ENCODE data around the gene RASAL1.

The RASAL1 gene

DNA sequence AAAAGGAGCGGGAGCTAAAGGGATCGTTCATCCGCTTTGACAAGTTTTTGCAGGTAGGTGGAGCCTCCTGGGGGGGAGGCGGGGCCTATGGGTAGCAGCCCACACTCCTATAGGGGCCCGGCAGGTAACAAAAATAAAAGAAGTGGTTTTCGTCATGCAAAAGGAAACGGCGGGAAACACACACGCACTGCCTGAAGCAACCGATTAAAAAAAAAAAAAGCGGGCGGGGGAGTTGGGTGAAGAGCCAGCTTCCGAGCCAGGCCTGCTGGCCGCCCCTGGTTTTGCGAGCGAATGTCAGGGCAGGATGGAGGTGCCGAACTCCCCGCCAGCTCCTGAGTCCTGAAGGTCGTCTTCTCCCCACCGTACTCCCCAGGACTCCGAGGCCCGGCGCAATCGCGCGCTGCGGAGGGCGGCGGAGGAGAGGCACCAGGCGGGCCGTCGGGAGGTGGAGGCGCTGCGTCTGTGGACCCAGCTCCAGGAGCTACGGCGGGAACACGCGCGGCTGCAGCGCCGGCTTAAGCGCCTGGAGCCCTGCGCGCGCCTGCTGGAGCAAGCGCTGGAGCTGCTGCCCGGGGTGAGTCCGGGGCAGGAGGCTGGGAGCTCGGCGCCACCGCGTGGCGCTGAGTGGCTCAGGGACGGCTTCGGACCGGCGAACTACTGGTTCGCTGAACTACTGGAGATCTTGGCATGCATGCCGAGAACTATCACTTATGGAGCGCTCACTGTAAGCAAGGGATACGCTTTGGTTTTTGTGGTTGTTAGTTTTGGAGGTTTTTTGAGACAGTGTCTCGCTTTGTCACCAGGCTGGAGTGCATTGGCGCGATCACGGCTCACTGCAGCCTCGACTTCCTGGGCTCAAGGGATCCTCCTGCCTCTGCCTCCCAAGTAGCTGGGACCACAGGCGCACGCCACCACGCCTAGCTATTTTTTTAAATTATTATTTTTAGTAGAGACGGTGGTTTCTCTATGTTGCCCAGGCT lies 17.6 kb upstream of the RASAL1 start (continued):
- no peak for TF ChIP-seq ZNF350 (tag by site-specific recombination; IDR thresholded peaks at IDR 0.05)
- TF ChIP-seq OSR2 (tag by site-specific recombination; IDR thresholded peaks at IDR 0.05) = peak; percentile 54; the same call in 1 of the 2 replicates
- TF ChIP-seq ZNF621 (tag by site-specific recombination; IDR thresholded peaks at IDR 0.05) = no peak
- no peak for TF ChIP-seq BCL11A (tag by site-specific recombination; IDR thresholded peaks at IDR 0.05; ENCODE audit: low read depth)
- TF ChIP-seq PRDM1 (tag by site-specific recombination; IDR thresholded peaks at IDR 0.05) = no peak
- TF ChIP-seq ZNF214 (tag by site-specific recombination; IDR thresholded peaks at IDR 0.05; ENCODE audit: borderline replicate concordance) = no peak
- TF ChIP-seq ZNF19 (tag by site-specific recombination; IDR thresholded peaks at IDR 0.05; ENCODE audit: low read depth) = no peak
- no peak for TF ChIP-seq HOXC10 (CRISPR knock-in tag; IDR thresholded peaks at IDR 0.05)
- no peak for TF ChIP-seq ZNF610 (tag by site-specific recombination; IDR thresholded peaks at IDR 0.05; ENCODE audit: borderline replicate concordance)
- TF ChIP-seq, protein P1, sequence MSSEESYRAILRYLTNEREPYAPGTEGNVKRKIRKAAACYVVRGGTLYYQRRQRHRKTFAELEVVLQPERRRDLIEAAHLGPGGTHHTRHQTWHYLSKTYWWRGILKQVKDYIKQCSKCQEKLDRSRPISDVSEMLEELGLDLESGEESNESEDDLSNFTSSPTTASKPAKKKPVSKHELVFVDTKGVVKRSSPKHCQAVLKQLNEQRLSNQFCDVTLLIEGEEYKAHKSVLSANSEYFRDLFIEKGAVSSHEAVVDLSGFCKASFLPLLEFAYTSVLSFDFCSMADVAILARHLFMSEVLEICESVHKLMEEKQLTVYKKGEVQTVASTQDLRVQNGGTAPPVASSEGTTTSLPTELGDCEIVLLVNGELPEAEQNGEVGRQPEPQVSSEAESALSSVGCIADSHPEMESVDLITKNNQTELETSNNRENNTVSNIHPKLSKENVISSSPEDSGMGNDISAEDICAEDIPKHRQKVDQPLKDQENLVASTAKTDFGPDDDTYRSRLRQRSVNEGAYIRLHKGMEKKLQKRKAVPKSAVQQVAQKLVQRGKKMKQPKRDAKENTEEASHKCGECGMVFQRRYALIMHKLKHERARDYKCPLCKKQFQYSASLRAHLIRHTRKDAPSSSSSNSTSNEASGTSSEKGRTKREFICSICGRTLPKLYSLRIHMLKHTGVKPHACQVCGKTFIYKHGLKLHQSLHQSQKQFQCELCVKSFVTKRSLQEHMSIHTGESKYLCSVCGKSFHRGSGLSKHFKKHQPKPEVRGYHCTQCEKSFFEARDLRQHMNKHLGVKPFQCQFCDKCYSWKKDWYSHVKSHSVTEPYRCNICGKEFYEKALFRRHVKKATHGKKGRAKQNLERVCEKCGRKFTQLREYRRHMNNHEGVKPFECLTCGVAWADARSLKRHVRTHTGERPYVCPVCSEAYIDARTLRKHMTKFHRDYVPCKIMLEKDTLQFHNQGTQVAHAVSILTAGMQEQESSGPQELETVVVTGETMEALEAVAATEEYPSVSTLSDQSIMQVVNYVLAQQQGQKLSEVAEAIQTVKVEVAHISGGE (tag by site-specific recombination; conservative IDR thresholded peaks at IDR 0.05; ENCODE audit: low read depth) = no peak; the same call in 1 of the 2 replicates
- TF ChIP-seq OVOL3 (tag by site-specific recombination; IDR thresholded peaks at IDR 0.05) = no peak
- no peak for TF ChIP-seq ZNF398 (tag by site-specific recombination; IDR thresholded peaks at IDR 0.05)
- TF ChIP-seq ZNF404 (tag by site-specific recombination; IDR thresholded peaks at IDR 0.05) = no peak
- no peak for TF ChIP-seq ZSCAN18 (tag by site-specific recombination; IDR thresholded peaks at IDR 0.05)
- no peak for TF ChIP-seq ZBTB10 (tag by site-specific recombination; IDR thresholded peaks at IDR 0.05)
- no peak for TF ChIP-seq ZNF155 (tag by site-specific recombination; IDR thresholded peaks at IDR 0.05)
- TF ChIP-seq ZNF354C (tag by site-specific recombination; IDR thresholded peaks at IDR 0.05; ENCODE audit: borderline replicate concordance, low read depth) = no peak
- no peak for TF ChIP-seq ZNF510 (tag by site-specific recombination; IDR thresholded peaks at IDR 0.05; ENCODE audit: insufficient replicate concordance)
- no peak for TF ChIP-seq ZNF280C (tag by site-specific recombination; IDR thresholded peaks at IDR 0.05)
- 0 out of 2 replicates have a peak, but pooled peaks have one; percentile 23 for TF ChIP-seq ZNF10 (tag by site-specific recombination; IDR thresholded peaks at IDR 0.05)
- TF ChIP-seq, protein P2, sequence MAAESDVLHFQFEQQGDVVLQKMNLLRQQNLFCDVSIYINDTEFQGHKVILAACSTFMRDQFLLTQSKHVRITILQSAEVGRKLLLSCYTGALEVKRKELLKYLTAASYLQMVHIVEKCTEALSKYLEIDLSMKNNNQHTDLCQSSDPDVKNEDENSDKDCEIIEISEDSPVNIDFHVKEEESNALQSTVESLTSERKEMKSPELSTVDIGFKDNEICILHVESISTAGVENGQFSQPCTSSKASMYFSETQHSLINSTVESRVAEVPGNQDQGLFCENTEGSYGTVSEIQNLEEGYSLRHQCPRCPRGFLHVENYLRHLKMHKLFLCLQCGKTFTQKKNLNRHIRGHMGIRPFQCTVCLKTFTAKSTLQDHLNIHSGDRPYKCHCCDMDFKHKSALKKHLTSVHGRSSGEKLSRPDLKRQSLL (tag by site-specific recombination; IDR thresholded peaks at IDR 0.05) = peak; percentile 100
- TF ChIP-seq TRIM28 (IDR thresholded peaks at IDR 0.05; ENCODE audit: borderline replicate concordance, low read length) = no peak; the same call in 1 of the 2 replicates
- no peak; the same call in none of the 2 replicates for TF ChIP-seq ZSCAN30 (tag by site-specific recombination; IDR thresholded peaks at IDR 0.05)
- no peak for TF ChIP-seq ZNF791 (tag by site-specific recombination; IDR thresholded peaks at IDR 0.05)
